ENCODE data around the gene SLC6A18.

The SLC6A18 gene

GRCh38 chr5:1220351-1220750 lies 4.8 kb upstream of the SLC6A18 start:
- DNase-seq (ENCODE audit: low read depth) = no peak
- TF ChIP-seq CTCF (IDR thresholded peaks at IDR 0.05; ENCODE audit: low read depth, low read length, missing control alignments) = no peak
- no peak overlapping the region for H3K4me3 ChIP-seq (ENCODE audit: low read depth, low read length)

DNA sequence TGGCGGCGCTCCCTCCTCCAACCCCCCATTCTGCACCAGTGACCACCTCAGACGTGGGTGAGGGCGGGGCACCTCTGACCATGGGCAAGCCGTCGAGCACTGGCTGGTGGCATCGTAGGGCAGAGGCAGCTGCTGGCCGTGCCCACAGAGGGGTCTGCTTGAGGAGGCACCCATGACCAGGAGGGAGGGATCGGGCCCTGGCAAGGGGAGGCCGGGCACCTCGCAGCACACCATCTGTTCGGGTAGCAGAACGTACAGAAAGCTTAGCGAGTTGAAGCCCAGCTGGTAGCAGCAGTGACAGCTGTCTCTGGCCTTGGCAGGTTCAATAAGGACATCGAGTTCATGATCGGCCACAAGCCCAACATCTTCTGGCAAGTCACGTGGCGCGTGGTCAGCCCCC lies 4.3 kb upstream of the SLC6A18 start:
- no peak overlapping the region for H3K4me3 ChIP-seq (ENCODE audit: low read depth, low read length)
- no peak for DNase-seq (ENCODE audit: low read depth)
- TF ChIP-seq CTCF (IDR thresholded peaks at IDR 0.05; ENCODE audit: low read depth, low read length, missing control alignments) = no peak

GRCh38 chr5:1221721-1222120 lies 3.5 kb upstream of the SLC6A18 start:
- H3K4me3 ChIP-seq (ENCODE audit: low read depth, low read length) = no peak overlapping the region
- no peak for DNase-seq (ENCODE audit: low read depth)
- TF ChIP-seq CTCF (IDR thresholded peaks at IDR 0.05; ENCODE audit: low read depth, low read length, missing control alignments) = no peak

GRCh38 chr5:1222147-1222546 lies 3.0 kb upstream of the SLC6A18 start:
- DNase-seq (ENCODE audit: low read depth) = peak; percentile 3
- no peak for TF ChIP-seq CTCF (IDR thresholded peaks at IDR 0.05; ENCODE audit: low read depth, low read length, missing control alignments)
- H3K4me3 ChIP-seq (ENCODE audit: low read depth, low read length) = no peak overlapping the region

DNA sequence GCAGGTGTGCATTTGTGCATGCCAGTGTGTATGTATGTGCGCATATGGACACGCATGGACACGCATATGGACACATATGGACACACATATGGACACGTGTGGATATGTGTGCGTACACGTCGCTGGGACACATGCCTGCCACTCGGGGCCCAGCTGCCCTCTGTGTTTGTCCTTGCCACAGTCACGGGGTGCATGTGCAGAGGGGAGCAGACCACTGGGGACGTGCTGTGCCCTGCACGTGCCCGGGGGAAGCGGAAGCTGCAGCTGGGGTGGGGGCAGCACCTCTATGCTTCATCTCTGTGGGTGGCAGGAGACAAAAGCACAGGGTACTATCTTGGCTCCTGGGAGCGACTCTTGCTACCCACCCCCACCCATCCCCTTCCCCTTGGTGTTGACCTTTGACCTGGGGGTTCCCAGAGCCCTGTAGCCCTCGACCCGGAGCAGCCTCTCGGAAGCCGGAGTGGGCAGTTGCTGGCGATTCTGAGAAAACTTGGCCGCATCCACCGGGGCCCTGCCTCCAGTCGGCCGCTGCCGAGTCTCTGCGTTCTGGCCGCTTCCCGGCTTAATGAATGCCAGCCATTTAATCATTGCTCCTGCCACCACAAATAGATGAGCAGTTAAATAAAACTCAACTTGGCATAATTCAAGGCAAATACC lies 2.4 kb upstream of the SLC6A18 start:
- DNase-seq (ENCODE audit: low read depth) = no peak
- TF ChIP-seq CTCF (IDR thresholded peaks at IDR 0.05; ENCODE audit: low read depth, low read length, missing control alignments) = no peak
- H3K4me3 ChIP-seq (ENCODE audit: low read depth, low read length) = no peak overlapping the region

GRCh38 chr5:1223278-1223670 lies 1.9 kb upstream of the SLC6A18 start:
- DNase-seq (ENCODE audit: low read depth) = no peak
- no peak for TF ChIP-seq CTCF (IDR thresholded peaks at IDR 0.05; ENCODE audit: low read depth, low read length, missing control alignments)
- no peak overlapping the region for H3K4me3 ChIP-seq (ENCODE audit: low read depth, low read length)

GRCh38 chr5:1224631-1225030 lies 550 bp upstream of the SLC6A18 start:
- DNase-seq (ENCODE audit: low read depth) = no peak
- no peak for TF ChIP-seq CTCF (IDR thresholded peaks at IDR 0.05; ENCODE audit: low read depth, low read length, missing control alignments)
- H3K4me3 ChIP-seq (ENCODE audit: low read depth, low read length) = no peak overlapping the region

Measured in GM12864 (cell line).